M059J (cell line): Measurements from ENCODE around the gene WDR91. TPM values are rescaled to one million over a fixed set of nuclear protein-coding genes. Genes with fewer than 3 reads are reported as not detected.

Source experiments
- DNase-seq: peaks from one replicate; pipeline ENCODE4 v3.0.0-alpha.2; 2012; ENCODE audit warnings: low read depth
- total RNA-seq: library from RNA; depleted of rRNA; stranded (reverse); fragments of >200 nt; shearing (Covaris generic); gene quantifications from 2 replicates; pipeline ENCODE4 v1.2.3, GENCODE V29; 2014; rRNA removed

The WDR91 gene
- total RNA-seq, 1 experiment from 2014 or later = 4.8 TPM

DNA sequence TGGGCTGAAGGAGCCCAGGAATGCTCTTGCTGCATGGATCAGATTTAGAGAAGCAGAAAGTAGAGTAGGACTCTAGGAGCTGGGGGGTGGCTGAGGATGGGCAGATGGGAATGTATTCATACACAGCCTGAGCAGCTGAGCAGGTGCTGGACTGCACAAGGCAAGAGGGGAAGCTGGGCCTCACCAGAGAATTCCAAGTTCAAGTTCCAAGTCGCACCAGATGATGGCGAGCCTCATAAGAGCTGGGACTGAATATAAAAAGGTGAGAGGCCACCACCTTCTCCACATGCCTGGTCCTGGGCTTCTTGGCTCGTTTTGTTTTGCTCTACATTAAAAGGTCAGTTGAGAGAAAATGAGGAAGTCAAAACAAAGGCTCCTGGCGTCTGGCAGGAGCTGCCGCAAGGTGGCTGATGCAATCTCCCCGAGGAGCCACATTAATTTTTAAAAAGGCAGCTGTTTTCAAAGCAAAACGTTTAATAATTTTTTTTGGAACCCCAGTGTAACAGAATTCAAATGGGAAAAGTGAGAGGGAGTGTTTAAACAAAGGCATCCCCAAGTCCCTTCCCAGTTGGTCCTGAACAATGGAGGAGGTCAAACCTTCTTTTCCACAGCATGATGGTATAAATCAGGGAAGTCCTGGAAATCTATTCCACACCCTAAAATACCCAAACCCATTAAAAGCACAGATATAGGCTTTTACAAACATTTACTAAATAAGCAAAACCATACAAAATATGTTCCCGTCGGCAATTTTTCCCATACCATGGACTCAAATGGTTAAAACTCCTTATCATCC is 50.3 kb downstream of the WDR91 start:
- DNase-seq = no peak

DNA sequence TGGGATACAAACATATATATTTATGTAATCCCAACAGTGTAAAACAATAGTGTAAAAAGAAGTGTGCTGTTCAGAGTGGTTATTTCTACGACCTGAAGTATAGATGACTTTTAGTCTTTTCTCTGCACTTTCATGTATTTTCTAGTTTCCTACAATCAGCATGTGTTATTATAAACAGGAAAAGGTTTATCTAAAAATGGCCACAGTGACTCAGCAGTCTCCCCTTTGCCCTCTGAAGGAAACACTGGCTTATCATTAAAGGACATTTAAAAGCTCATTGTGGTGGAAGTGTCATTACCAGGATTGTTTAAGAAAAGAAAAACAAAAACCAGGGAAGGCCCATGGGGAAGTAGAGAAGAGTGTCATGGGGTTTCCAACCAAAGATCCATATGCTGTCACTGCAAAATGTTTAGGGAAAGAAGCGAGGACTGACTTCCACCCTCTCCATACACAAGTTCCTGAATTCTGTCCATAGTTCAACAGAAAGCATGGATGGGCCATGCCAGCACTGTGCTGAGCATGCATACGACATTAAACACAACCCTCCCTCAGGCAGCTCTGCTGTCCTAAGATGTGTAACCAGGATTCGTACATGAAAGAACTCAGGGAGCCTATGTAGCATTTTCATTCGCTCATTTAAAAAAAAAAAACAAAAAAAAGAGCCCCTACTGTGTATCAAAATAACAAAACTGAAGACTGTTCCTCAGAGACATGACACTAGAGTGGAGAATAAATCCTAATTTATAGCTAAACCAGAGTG is 51.0 kb downstream of the WDR91 start:
- DNase-seq = peak; percentile 82

- DNase-seq = no peak
These were observed 51.8 kb downstream of the WDR91 start for GRCh38 chr7:135159359-135160085.

GRCh38 chr7:135158874-135159273 is 52.5 kb downstream of the WDR91 start:
- DNase-seq = no peak

DNA sequence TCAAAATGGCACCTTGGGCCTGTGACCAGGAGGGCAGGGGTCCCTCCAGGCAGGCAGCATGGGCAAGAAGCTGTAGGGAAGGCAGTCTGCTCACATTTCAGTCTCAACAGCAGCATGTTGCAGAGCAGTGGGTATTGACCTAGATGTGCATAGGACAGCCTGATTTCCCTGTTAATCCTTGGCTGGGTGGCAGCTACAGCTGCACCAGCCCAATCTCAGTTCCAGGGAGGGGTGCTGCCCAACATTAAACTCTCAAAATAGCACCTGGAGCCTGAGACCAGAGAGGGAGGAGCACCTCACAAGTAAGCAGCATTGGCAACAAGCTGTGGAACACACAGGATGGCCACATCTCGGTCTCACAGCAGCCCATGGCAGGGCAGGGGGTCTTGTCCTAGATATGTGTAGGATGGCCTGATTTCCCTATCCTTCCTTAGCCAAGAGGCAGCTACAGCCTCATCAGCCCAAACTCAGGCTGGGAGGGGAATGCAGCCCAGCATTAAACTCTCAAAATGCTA is 53.1 kb downstream of the WDR91 start:
- DNase-seq = no peak

GRCh38 chr7:135156290-135156689 is 55.0 kb downstream of the WDR91 start:
- no peak for DNase-seq

DNA sequence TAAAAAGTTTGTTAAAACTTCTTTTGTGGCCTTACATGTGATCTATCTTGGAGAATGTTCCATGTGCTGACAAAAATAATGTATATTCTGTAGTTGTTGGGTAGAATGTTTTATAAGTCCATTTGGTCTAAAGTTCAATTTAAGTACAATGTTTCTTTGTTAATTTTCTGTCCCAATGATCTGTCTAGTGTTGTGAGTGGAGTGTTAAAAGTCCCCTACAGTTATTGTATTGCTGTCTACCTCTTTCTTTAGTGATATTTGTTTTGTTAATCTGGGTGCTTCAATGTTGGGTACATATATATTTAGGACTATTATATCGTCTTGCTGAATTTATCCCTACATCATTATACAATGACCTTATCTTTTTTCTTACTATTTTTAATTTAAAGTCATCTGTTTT is 56.6 kb downstream of the WDR91 start:
- no peak for DNase-seq

GRCh38 chr7:135152442-135152841 is 58.9 kb downstream of the WDR91 start:
- no peak for DNase-seq

DNA sequence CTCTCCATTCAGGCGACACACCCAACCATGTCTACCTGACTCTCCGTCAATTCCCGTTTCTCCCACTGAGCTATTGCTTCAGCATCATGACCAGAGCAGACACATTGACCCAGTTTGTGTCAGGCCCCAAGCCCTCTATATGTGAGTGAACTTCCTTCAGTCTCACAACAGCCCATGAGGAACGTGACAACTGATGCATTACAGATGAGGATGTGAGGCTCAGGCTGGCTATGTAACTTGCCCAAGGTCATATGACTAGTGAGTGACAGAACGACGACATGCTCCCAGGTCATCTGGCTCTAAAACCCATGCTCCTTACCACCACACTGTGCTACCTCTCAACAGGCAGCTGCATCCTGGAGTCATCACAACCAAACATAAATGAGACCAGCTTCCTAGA is 59.8 kb downstream of the WDR91 start:
- no peak for DNase-seq

- no peak for DNase-seq
These were observed 60.2 kb downstream of the WDR91 start for GRCh38 chr7:135151132-135151531.

DNA sequence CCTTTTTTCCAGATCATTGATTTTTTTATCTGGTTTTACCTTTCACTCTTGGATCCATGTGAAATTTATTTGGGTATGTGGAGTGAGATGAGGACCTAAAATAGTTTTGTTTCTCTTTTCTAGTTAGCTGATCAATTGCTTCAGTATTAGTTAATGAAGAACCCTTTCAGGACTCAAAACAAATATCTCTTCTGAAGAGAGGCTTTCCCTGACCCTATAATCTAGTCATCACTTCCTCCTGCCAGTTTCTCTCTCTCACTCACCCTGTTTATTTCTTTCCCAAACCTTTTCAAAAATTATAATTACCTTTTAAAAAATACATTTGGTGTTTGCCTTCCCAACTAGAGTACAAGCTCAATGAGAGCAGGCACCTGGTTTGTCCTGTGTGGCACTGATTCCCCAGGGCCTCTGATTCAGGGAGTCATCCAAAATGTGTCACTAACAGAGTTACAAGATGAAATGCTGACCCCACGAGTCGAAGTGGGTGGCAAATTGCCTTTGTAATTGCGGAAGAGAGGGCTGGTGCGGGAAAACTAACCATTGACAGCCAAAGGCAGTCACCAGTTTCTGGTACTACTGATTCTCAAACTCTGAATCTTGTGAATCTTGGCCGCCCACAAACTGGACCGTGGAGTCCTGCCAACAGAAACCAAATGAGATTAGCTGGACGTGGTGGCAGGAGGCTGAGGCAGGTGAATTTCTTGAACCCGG is 61.1 kb downstream of the WDR91 start:
- no peak for DNase-seq

GRCh38 chr7:135147899-135148721 is 63.2 kb downstream of the WDR91 start, which contains the start of gene TMEM140:
TSS of gene TMEM140 (plus strand) at chr7:135148072. CDS start at chr7:135164442, 16,370 bp downstream.
- DNase-seq = peak; percentile 85

- DNase-seq = peak; percentile 40
These were observed 63.9 kb downstream of the WDR91 start for GRCh38 chr7:135147341-135147898.

DNA sequence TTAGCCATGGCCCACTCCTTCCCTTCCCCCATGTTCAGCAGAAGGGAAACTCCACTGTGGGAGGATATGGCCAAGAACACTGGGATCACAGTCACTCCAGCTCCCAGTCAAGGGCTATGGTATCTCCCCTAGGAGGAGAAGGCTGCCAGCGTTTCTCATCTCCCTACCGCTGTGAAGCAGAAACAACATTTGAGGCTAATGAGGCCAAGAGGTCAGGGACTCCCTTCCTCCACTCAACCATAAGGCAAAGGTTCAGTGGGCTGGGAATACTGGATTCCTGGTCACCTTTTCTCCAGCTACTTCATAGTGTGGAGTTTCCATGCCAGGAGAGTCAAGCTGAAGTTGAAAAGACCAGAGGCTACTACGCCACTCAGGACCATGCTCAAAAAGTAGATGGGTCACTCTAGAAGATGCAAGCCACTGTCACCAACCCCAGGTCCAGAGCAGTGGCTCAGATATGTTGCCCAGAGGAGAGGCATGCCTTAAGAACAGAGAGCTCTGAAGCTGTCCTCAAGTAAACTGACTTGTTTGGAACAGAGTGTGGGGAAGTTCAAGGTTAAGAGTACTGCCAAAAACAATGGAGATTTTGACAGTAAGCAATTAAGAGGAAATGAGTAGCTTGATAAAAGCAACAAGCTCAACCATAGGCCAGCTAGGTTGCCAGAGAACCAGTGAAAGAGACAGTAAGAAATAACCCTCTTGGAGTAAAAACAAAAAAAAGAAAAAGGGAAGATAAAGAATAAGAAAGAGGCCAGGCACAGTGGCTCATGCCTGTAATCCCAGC is 67.2 kb downstream of the WDR91 start:
- DNase-seq = no peak

Other genes starting within 250 kb of the WDR91 start
- 0.84 and 1.8 TPM in 2 replicates for gene AGBL3, start 225.0 kb downstream of the WDR91 start, total RNA-seq
- 11.2 and 21.2 TPM in 2 replicates for gene TMEM140, start 63.5 kb downstream of the WDR91 start, total RNA-seq
- 49.5 and 62.2 TPM in 2 replicates for gene CYREN, start 40.8 kb downstream of the WDR91 start, total RNA-seq
- not detected in 2 replicates for gene STRA8, start 22.3 kb upstream of the WDR91 start, total RNA-seq